ENCODE results near the gene CHSY1.

The CHSY1 gene

DNA sequence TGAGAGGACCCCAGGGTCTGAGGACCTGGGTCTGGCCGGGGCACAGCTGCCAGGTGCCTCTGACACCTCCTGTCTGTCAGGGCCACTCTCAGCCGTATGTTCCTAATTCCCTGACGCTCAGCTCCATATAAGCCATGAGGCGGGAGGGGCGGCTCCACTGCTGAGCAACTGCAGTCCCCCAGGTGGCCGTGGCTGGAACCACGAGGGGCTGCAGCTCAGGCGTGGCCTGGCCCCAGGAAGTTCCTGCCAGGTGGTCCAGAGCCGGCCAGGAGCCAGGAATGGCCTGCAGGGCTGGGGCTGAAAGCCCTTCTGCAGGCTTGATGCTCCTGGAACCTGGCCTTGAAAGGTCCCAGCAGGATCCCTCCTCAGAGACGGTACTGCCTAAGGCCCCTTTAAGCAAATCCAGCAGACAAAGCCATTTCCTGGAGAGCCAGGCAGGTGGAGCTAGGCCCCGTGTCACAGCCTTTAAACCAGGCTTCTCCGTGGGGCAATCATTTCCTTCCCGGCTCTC is 118.0 kb downstream of the CHSY1 start:
- no peak overlapping the region for H3K4me2 ChIP-seq (ENCODE audit: insufficient read depth, low read length, poor library complexity, severe bottlenecking)
- H2BK5ac ChIP-seq (ENCODE audit: low read length): no peak overlapping the region
- H3K27ac ChIP-seq (replicated peaks; ENCODE audit: low read length): no peak overlapping the region
- H2AFZ ChIP-seq (ENCODE audit: low read length): no peak overlapping the region
- no peak overlapping the region for H2BK15ac ChIP-seq (ENCODE audit: low read length)
- H4K8ac ChIP-seq (ENCODE audit: low read depth, low read length): no peak overlapping the region
- H3K14ac ChIP-seq (ENCODE audit: low read length): no peak overlapping the region
- WGBS, 2 donors (ENCODE audit: extremely low coverage in 2 of 2, insufficient read length in 2 of 2, insufficient replicate concordance in 1 of 2): no CpG with 5 or more reads among the region's 13 CpGs
- H3K18ac ChIP-seq (ENCODE audit: low read length): peak overlapping the region; percentile 29
- peak overlapping the region; percentile 15 for H4K91ac ChIP-seq (ENCODE audit: low read depth, low read length, poor library complexity)
- no peak overlapping the region for H3K4me3 ChIP-seq (ENCODE audit: low read length in 2 of 2)
- no peaks in the 10 kb centered on the region for H3K27me3 ChIP-seq (ENCODE audit: control insufficient read depth in 3 of 3, insufficient read depth in 3 of 3, low read depth in 1 of 3, low read length in 3 of 3)
- no peak overlapping the region for H3K9ac ChIP-seq (ENCODE audit: low read depth, low read length, poor library complexity)
- no peak overlapping the region for H2BK12ac ChIP-seq (ENCODE audit: low read length)
- H3K9me3 ChIP-seq (replicated peaks in 1 of 2; ENCODE audit: control insufficient read depth in 2 of 2, insufficient read depth in 1 of 2, low read depth in 1 of 2, low read length in 2 of 2): peaks cover 1 to 3% of the 10 kb centered on the region in 2 donors
- H3K36me3 ChIP-seq (replicated peaks in 1 of 2; ENCODE audit: control insufficient read depth in 2 of 2, insufficient read depth in 2 of 2, low read length in 2 of 2): no peaks in the 10 kb centered on the region
- DNase-seq (ENCODE audit: low spot score): no peak
- H2BK120ac ChIP-seq (ENCODE audit: low read depth, low read length): no peak overlapping the region
- no peaks in the 10 kb centered on the region for H3K79me1 ChIP-seq (ENCODE audit: low read depth, low read length)
- H3K4me1 ChIP-seq (ENCODE audit: control insufficient read depth in 2 of 2, insufficient read depth in 1 of 2, low read depth in 1 of 2, low read length in 2 of 2): peaks cover 0 to 1% of the 10 kb centered on the region in 2 donors
- no peak overlapping the region for H2AK5ac ChIP-seq (ENCODE audit: low read depth, low read length)
- H3K23ac ChIP-seq (ENCODE audit: low read depth, low read length, poor library complexity): no peak overlapping the region
- H3K4ac ChIP-seq (ENCODE audit: low read length): no peak overlapping the region

DNA sequence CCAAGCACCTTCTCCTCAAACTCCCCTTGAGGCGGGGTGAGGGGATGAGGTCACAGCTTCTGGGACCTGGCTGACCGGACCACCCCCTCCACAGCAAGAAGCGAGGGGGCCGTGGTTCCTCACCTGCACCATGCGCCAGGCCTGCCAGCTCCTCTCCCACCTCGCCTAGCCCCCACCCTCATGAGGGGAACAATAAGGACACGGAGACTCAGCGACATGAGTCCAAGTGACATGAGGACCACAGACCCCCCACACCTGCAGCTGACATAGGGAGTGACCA is 118.7 kb downstream of the CHSY1 start:
- no peak for DNase-seq (ENCODE audit: low spot score)
- Histone ChIP-seq H3K27me3 (ENCODE audit: control insufficient read depth in 3 of 3, insufficient read depth in 3 of 3, low read depth in 1 of 3, low read length in 3 of 3) (no peaks in the 10 kb centered on the region), H3K4me1 (ENCODE audit: control insufficient read depth in 2 of 2, insufficient read depth in 1 of 2, low read depth in 1 of 2, low read length in 2 of 2) (peaks cover 0 to 1% of the 10 kb centered on the region in 2 donors), H2BK12ac (ENCODE audit: low read length) (peak overlapping the region; percentile 85), H2BK120ac (ENCODE audit: low read depth, low read length) (peak overlapping the region; percentile 51), H3K79me1 (ENCODE audit: low read depth, low read length) (no peaks in the 10 kb centered on the region), H2AFZ (ENCODE audit: low read length) (no peak overlapping the region), H3K4ac (ENCODE audit: low read length) (no peak overlapping the region), H3K23ac (ENCODE audit: low read depth, low read length, poor library complexity) (peak overlapping the region; percentile 35), H3K36me3 (replicated peaks in 1 of 2; ENCODE audit: control insufficient read depth in 2 of 2, insufficient read depth in 2 of 2, low read length in 2 of 2) (no peaks in the 10 kb centered on the region), H2AK5ac (ENCODE audit: low read depth, low read length) (peak overlapping the region; percentile 17), H3K9ac (ENCODE audit: low read depth, low read length, poor library complexity) (no peak overlapping the region), H2BK15ac (ENCODE audit: low read length) (no peak overlapping the region), H3K18ac (ENCODE audit: low read length) (peak overlapping the region; percentile 27), H3K9me3 (replicated peaks in 1 of 2; ENCODE audit: control insufficient read depth in 2 of 2, insufficient read depth in 1 of 2, low read depth in 1 of 2, low read length in 2 of 2) (peaks cover 3 to 5% of the 10 kb centered on the region in 2 donors), H4K8ac (ENCODE audit: low read depth, low read length) (no peak overlapping the region), H3K27ac (replicated peaks; ENCODE audit: low read length) (no peak overlapping the region), H3K4me2 (ENCODE audit: insufficient read depth, low read length, poor library complexity, severe bottlenecking) (no peak overlapping the region), H3K14ac (ENCODE audit: low read length) (no peak overlapping the region), H4K91ac (ENCODE audit: low read depth, low read length, poor library complexity) (no peak overlapping the region), H3K4me3 (ENCODE audit: low read length in 2 of 2) (no peak overlapping the region), H2BK5ac (ENCODE audit: low read length) (peak overlapping the region; percentile 85)
- no CpG with 5 or more reads among the region's 8 CpGs for whole genome bisulfite sequencing, 2 donors (ENCODE audit: extremely low coverage in 2 of 2, insufficient read length in 2 of 2, insufficient replicate concordance in 1 of 2)

DNA sequence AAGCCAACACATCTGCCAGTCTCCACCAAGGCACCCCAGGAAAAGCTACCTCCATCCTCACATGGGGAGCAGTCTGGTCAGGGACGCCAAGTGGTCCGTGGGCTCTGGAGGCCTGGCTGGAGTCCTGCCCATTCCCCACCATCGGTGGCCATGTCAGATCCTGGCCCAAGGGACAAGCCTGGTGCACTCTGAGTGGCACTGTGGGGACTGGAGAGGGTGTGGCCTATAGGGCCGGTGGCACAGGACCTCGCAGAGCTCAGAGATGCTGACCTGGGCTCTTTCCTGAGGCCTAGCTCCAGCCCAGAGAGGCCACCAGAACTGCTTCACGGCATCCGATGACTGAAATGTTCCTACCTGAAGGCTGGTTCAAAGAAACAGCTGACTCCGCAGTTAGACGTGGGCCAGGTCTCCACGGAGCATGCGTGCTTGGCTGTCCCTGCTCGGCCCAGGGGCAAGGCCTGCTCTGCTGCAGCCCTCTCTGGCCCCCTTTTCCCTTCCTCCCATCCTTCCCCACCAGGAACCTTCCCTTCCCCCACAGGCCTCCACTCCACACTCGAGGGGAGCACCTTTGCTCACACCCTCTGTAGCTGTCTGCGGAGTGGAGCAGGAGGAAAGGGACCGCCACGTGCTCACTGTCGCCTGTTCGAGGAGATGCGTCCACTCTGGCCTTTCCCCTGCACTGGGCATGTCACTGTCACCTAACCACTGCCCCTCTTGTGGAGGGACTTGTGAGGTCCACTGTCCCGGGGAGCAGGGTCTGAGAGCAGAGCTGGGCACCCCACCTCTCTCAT is 119.3 kb downstream of the CHSY1 start:
- H3K27ac ChIP-seq (replicated peaks; ENCODE audit: low read length): no peak overlapping the region
- DNase-seq (ENCODE audit: low spot score): no peak

DNA sequence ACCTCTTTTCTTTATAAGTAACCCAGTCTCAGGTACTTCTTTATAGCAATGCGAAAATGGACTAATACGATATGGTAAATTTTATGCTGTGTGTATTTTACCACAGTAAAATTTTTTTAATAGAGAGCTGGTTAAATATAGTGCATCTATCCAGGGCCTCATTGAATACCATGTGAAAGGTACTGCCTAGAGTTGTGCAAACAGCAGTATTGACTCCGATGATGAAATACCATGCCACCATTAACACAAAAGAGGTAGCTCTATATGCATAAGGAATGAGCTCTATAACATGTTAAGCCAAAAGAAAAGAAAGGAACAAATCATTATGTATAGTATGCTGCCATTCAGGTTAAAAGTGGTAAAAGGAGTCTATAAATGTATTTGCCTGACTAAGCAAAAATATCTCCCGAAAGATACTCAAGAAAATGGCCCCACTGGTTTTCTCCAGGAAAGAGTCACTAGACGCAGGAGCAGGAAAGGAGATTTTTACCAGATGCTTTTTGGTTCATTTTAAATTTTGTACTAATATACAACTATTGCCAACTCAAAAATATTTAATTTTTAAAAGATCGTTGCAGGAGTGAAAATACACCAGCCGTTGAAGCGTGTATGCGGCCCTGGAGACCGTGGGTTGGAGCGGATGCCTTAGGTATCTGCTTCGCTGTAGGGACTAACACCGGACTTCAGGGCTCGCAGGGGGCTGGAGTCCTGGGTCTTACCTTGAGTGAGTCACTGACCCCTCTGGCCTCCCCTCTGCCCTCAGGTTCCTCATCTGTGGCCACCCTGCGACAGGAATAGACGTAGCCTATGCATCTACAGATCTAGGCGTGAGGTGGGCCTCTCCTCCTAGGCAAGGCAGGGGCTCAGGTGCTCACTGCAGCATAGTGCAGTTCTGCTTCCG is 120.1 kb downstream of the CHSY1 start:
- Histone ChIP-seq H3K4me1 (ENCODE audit: control insufficient read depth in 2 of 2, insufficient read depth in 1 of 2, low read depth in 1 of 2, low read length in 2 of 2) (peaks cover 0 to 8% of the 10 kb centered on the region in 2 donors), H2BK12ac (ENCODE audit: low read length) (no peak overlapping the region), H2AK5ac (ENCODE audit: low read depth, low read length) (peak overlapping the region; percentile 47), H2BK15ac (ENCODE audit: low read length) (no peak overlapping the region), H4K8ac (ENCODE audit: low read depth, low read length) (peak overlapping the region; percentile 93), H3K14ac (ENCODE audit: low read length) (peak overlapping the region; percentile 91), H3K9me3 (replicated peaks in 1 of 2; ENCODE audit: control insufficient read depth in 2 of 2, insufficient read depth in 1 of 2, low read depth in 1 of 2, low read length in 2 of 2) (peaks cover 3 to 9% of the 10 kb centered on the region in 2 donors), H3K9ac (ENCODE audit: low read depth, low read length, poor library complexity) (peak overlapping the region; percentile 33), H3K23ac (ENCODE audit: low read depth, low read length, poor library complexity) (no peak overlapping the region), H3K79me1 (ENCODE audit: low read depth, low read length) (no peaks in the 10 kb centered on the region), H2BK120ac (ENCODE audit: low read depth, low read length) (no peak overlapping the region), H3K36me3 (replicated peaks in 1 of 2; ENCODE audit: control insufficient read depth in 2 of 2, insufficient read depth in 2 of 2, low read length in 2 of 2) (no peaks in the 10 kb centered on the region), H2BK5ac (ENCODE audit: low read length) (peak overlapping the region; percentile 85), H3K18ac (ENCODE audit: low read length) (peak overlapping the region; percentile 81), H3K4me3 (ENCODE audit: low read length in 2 of 2) (peak overlapping the region in 1 of 2 donors; percentile 21), H3K4ac (ENCODE audit: low read length) (no peak overlapping the region), H2AFZ (ENCODE audit: low read length) (no peak overlapping the region), H3K27me3 (ENCODE audit: control insufficient read depth in 3 of 3, insufficient read depth in 3 of 3, low read depth in 1 of 3, low read length in 3 of 3) (no peaks in the 10 kb centered on the region), H3K27ac (replicated peaks; ENCODE audit: low read length) (no peak overlapping the region), H4K91ac (ENCODE audit: low read depth, low read length, poor library complexity) (no peak overlapping the region), H3K4me2 (ENCODE audit: insufficient read depth, low read length, poor library complexity, severe bottlenecking) (no peak overlapping the region)
- DNase-seq (ENCODE audit: low spot score): no peak
- WGBS, 2 donors (ENCODE audit: extremely low coverage in 2 of 2, insufficient read length in 2 of 2, insufficient replicate concordance in 1 of 2): no CpG with 5 or more reads among the region's 18 CpGs

More for the DNA sequence above, 119.3 kb downstream of the CHSY1 start:
- Histone ChIP-seq H2BK15ac (ENCODE audit: low read length) (peak overlapping the region; percentile 71), H3K79me1 (ENCODE audit: low read depth, low read length) (no peaks in the 10 kb centered on the region), H3K4me2 (ENCODE audit: insufficient read depth, low read length, poor library complexity, severe bottlenecking) (no peak overlapping the region), H4K8ac (ENCODE audit: low read depth, low read length) (peak overlapping the region; percentile 93), H3K23ac (ENCODE audit: low read depth, low read length, poor library complexity) (peak overlapping the region; percentile 35), H3K14ac (ENCODE audit: low read length) (peak overlapping the region; percentile 91), H3K4ac (ENCODE audit: low read length) (no peak overlapping the region), H3K4me1 (ENCODE audit: control insufficient read depth in 2 of 2, insufficient read depth in 1 of 2, low read depth in 1 of 2, low read length in 2 of 2) (peaks cover 0 to 2% of the 10 kb centered on the region in 2 donors), H4K91ac (ENCODE audit: low read depth, low read length, poor library complexity) (no peak overlapping the region), H3K18ac (ENCODE audit: low read length) (peak overlapping the region; percentile 81), H3K9ac (ENCODE audit: low read depth, low read length, poor library complexity) (peak overlapping the region; percentile 33), H3K4me3 (ENCODE audit: low read length in 2 of 2) (peak overlapping the region in 1 of 2 donors; percentile 21), H3K27me3 (ENCODE audit: control insufficient read depth in 3 of 3, insufficient read depth in 3 of 3, low read depth in 1 of 3, low read length in 3 of 3) (no peaks in the 10 kb centered on the region), H2BK5ac (ENCODE audit: low read length) (peak overlapping the region; percentile 85), H2BK12ac (ENCODE audit: low read length) (peak overlapping the region; percentile 24), H2AK5ac (ENCODE audit: low read depth, low read length) (peak overlapping the region; percentile 47), H3K36me3 (replicated peaks in 1 of 2; ENCODE audit: control insufficient read depth in 2 of 2, insufficient read depth in 2 of 2, low read length in 2 of 2) (no peaks in the 10 kb centered on the region), H2BK120ac (ENCODE audit: low read depth, low read length) (peak overlapping the region; percentile 51), H2AFZ (ENCODE audit: low read length) (no peak overlapping the region), H3K9me3 (replicated peaks in 1 of 2; ENCODE audit: control insufficient read depth in 2 of 2, insufficient read depth in 1 of 2, low read depth in 1 of 2, low read length in 2 of 2) (peaks cover 3 to 9% of the 10 kb centered on the region in 2 donors)
- no CpG with 5 or more reads among the region's 20 CpGs for WGBS, 2 donors (ENCODE audit: extremely low coverage in 2 of 2, insufficient read length in 2 of 2, insufficient replicate concordance in 1 of 2)
